Stimulated activated CD4-positive, alpha-beta T cell treated with anti-CD3 and anti-CD28 coated beads, Interleukin-1b, Interleukin-23, amount 100 ng/mL, for 4 hours (primary cell): ENCODE results near the gene DMRTC1B.
"Not testable (repeated sequence)": the region's sequence is repeated elsewhere in the genome, so short reads cannot be mapped to it uniquely, and the experiment has no call there.

Experiments used
- DNase-seq, 2 donors: peaks; one replicate each; pipeline ENCODE4 v3.0.0-alpha.2; 2020; ENCODE audit warnings: low read depth in 2 of 2

DMRTC1B gene

GRCh38 chrX:72776653-72777466 lies at the start of gene DMRTC1B:
Gene DMRTC1B (plus strand): TSS chrX:72776890. CDS start chrX:72845136, 68,246 bp downstream.
- DNase-seq, result not testable (repeated sequence)

DNA sequence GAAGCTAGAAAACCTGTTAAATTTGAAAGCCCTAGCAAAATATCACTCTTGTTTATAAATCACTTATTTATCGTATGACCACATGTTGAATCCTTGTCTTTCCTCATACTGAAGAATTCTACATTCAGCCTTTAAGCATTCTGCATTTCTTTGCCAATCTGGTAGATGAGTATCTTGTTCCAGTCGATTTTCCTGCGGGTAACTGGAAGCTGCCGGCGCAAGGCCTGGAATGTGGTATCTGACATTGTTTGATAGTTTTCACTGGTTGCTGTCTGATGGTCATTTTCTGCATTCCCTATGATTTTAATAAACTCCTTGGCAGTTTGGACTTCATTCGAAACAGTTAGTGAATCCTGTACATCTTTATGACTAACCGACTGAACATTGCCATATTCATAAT lies 48.8 kb upstream of the DMRTC1B start:
- no peak for DNase-seq

DNA sequence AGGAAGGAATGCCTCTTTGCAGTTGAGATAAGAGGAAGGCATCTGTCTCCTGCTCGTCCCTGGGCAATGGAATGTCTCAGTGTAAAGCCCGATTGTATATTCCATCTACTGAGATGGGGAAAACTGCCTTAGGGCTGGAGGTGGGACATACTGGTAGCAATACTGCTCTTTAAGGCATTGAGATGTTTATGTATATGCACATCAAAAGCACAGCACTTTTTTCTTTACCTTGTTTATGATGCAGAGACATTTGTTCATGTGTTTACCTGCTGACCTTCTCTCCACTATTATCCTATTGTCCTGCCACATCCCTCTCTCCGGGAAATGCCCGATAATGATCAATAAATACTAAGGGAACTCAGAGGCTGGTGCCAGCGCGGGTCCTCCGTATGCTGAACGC lies 43.1 kb upstream of the DMRTC1B start:
- DNase-seq, result not testable (repeated sequence)

DNA sequence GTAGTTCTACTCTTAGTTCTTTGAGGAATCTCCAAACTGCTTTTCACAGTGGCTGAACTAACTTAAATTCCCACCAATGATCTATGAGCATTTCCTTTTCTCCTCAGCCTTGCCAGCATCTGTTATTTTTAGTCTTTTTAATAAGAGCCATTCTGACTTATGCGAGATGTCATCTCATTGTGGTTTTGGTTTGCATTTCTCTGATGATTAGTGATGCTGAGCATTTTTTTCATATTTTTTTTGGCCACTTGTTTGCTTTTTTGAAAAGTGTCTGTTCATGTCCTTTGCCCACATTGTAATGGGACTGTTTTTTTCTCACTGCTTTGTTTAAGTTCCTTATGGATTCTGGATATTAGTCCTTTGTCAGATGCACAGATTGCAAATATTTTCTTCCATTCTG lies 41.1 kb upstream of the DMRTC1B start:
- DNase-seq, result no peak

DNA sequence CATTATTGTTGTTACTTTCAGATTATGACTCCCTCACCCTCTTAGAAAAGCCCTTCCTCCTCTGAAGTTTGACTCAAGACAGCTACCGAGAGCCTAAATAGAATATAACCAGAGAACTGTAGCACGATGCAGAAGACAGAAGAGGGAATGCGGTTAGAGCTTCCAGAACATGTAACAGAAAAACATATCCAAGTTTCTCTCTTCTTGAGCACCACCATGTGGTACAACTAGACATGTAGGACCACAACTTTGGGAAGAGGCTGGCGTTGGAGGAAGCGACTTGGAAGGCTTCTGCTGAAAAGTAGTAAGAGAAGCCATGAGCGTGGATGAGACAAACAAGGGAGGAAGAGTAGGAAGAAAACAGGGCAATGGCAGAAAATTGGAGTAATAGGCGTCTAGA lies 31.1 kb upstream of the DMRTC1B start:
- not testable (repeated sequence) for DNase-seq

GRCh38 chrX:72748545-72748944 lies 28.1 kb upstream of the DMRTC1B start:
- not testable (repeated sequence) for DNase-seq

DNA sequence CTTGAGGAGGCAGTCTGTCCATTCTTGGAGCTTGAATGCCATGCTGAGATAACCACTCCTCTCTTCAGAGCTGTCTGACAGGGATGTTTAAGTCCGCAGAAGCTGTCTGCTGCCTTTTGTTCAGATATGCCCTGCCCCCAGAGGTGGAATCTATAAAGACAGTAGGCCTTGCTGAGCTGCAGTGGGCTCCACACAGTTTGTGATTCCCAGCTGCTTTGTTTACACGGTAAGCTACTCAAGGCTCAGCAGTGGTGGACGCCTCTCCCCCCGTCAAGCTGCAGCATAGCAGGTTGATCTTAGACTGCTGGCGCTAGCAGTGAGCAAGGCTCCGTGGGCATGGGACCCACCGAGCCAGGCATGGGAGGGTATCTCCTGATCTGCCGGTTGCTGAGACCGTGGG lies 16.2 kb upstream of the DMRTC1B start:
- DNase-seq, result not testable (repeated sequence)

GRCh38 chrX:72777467-72777790 lies 739 bp downstream of the DMRTC1B start:
- not testable (repeated sequence) for DNase-seq

- DNase-seq, result not testable (repeated sequence)
Observed at GRCh38 chrX:72778146-72778545, 1.5 kb downstream of the DMRTC1B start.

- not testable (repeated sequence) for DNase-seq
Observed at GRCh38 chrX:72782560-72782959, 5.9 kb downstream of the DMRTC1B start, which contains the start of gene FAM236B. Gene FAM236B (minus strand): TSS chrX:72782660. CDS start chrX:72782560, 100 bp downstream.

- DNase-seq, result not testable (repeated sequence)
Observed at GRCh38 chrX:72783365-72783936, 6.8 kb downstream of the DMRTC1B start.

DNA sequence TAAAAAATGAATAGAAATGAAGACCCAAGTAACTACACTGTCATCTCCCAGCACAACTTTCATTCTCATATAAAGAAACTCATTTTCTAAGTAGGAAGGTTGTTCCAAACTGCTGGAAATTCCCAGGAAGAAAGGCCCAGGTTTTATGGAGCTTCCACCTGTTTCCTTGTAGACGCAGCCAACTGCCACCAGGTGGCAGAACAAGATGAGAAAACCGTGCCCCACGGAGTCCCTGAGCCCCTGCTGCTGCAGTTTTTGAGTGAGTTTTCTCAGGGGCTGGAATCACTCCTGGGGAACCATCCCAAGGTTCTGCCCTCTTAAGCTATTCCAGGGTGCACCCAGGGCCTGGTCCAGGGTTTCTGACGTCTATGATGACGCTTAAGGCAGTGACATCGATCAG lies 7.3 kb downstream of the DMRTC1B start:
- not testable (repeated sequence) for DNase-seq

- DNase-seq, result not testable (repeated sequence)
Observed at GRCh38 chrX:72788142-72788541, 11.5 kb downstream of the DMRTC1B start.

GRCh38 chrX:72790390-72790789 lies 13.7 kb downstream of the DMRTC1B start:
- DNase-seq, result not testable (repeated sequence)

- not testable (repeated sequence) for DNase-seq
Observed at GRCh38 chrX:72808110-72808509, 31.4 kb downstream of the DMRTC1B start, which contains the start of gene FAM236D. Gene FAM236D (minus strand): TSS chrX:72808210. CDS start chrX:72808110, 100 bp downstream.

GRCh38 chrX:72830701-72831100 lies 54.0 kb downstream of the DMRTC1B start:
- DNase-seq, result not testable (repeated sequence)

DNA sequence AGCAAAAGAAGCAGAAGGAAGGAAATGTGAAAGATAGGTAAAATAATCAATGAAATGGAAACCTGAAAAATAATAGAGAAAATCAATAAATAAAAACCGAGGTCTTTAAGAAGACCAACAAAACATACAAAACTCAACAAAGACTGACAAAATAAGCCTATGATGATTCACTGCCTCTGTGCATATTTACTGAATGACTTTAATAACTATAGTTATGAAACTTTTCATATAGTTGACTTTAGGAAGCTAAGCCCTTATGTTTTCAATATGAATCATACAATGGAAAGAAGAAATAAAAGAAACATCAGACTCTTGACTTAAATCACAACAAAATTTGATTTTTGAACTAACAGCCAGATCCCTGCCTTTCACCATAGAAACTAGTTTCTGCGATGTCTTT lies 60.8 kb downstream of the DMRTC1B start:
- not testable (repeated sequence) for DNase-seq

- not testable (repeated sequence) for DNase-seq
Observed at GRCh38 chrX:72882898-72883297, 106.2 kb downstream of the DMRTC1B start.

- not testable (repeated sequence) for DNase-seq
Observed at GRCh38 chrX:72889740-72890139, 113.0 kb downstream of the DMRTC1B start.
